GM19099 (cell line): Measurements from ENCODE around the gene TMEM26.

ENCODE experiments used
- POLR2A ChIP-seq: IDR thresholded peaks from 3 replicates; pipeline ENCODE4 v1.6.1; 2011; ENCODE audit warnings: low read depth; ENCODE audit not compliant: insufficient read length; ENCODE audit errors: extremely low read depth

Gene TMEM26

DNA sequence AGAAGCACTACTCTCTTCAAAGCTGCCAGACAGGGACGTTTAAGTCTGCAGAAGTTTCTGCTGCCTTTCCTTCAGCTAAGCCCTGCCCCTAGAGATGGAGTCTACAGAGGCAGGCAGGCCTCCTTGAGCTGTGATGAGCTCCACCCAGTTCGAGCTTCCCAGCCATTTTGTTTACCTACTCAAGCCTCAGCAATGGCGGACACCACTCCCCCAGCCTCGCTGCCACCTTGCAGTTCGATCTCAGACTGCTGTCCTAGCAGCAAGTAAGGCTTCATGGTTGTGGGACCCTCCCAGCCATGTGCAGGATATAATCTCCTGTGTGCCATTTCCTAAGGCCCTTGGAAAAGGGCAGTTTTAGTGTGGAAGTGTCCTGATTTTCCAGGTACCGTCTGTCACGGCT lies 74.3 kb downstream of the TMEM26 start:
- TF ChIP-seq POLR2A, result no peak

GRCh38 chr10:61376908-61377368 lies 76.2 kb downstream of the TMEM26 start:
- no peak for TF ChIP-seq POLR2A

DNA sequence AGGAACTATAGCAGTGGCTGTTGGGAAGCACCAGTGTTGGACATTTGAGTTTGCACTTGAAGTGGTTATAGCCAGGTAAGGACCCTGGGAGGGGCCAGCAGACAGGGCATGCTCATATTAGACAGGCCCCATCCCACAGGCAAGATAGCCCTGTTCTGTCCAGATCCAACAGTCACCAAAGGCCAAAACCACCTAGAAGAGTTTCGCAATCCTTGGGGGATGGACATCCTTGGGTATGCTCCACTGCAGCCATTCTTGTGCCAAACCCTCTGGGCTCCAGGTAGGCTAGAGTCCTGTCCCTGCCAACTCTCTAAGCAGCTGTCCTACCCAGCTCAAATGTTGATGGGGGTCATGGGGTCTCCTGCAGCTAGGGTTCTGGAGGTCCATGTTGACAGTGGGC lies 76.8 kb downstream of the TMEM26 start:
- TF ChIP-seq POLR2A, result no peak

- TF ChIP-seq POLR2A, result no peak
Observed at GRCh38 chr10:61366365-61366764, 86.8 kb downstream of the TMEM26 start.

- no peak for TF ChIP-seq POLR2A
Observed at GRCh38 chr10:61364619-61365018, 88.6 kb downstream of the TMEM26 start.

DNA sequence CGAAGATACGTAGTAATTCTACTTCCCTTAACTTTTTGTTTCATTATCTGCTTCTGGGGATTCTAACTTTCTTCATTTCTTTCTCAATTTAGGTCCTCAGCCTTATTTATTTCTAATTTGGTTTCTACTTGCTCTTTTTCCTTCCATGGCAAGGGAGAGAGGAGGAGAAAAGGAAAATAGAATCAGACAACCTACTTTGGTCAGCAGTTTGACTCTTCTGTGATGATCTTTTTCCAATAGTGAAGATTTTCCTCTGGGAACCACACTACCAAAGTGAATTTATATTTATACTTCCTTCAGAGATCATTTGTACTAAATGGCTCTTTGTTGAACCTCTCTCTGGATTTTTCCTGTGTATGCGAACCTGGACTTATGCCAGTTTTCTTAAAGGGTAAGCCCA lies 90.2 kb downstream of the TMEM26 start:
- TF ChIP-seq POLR2A, result no peak

DNA sequence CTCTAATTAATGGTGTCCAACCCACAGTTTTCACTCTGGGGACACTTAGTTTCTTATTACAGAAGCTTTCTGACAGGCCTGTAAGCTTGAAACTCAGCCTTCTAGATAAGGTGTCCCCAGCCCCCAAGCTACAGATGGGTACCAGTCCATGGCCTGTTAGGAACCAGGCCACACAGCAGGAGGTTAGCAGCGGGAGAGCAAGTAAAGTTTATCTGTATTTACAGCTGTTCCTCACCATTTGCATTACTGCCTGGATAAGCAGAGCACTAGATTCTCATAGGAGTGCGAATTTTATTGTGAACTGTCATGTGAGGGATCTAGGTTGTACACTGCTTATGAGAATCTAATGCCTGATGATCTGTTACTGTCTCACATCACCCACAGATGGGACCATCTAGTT lies 93.7 kb downstream of the TMEM26 start:
- TF ChIP-seq POLR2A, result no peak

DNA sequence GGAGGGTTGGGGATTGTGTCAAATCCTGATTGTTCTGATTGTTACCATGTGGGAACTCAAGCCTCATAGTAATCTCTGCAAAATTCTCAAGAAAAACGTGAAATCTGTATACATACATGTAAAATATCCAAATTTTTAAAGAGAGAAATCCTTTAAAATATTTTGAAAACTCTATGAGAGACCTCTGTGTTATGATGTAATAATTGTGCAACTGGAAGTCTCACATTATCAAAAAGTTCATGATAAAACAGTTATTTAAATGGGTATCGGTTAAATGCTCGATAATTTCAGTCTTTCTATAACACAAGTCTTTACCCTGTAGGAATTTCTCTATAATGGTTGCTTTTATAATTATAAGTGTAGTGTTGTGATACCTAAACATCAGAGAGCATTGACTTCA lies 95.5 kb downstream of the TMEM26 start:
- no peak for TF ChIP-seq POLR2A
